ACC112 (cell line): ENCODE measurements around the gene FMNL2.

Experiments used
- H2AFZ ChIP-seq: fragments of 200-600 bp; sonication (generic); one replicate; pipeline ENCODE4 v1.6.0; 2017; ENCODE audit warnings: antibody characterized with exemption, low read length; ENCODE audit not compliant: unreplicated experiment
- H3K27ac ChIP-seq: fragments of 200-600 bp; sonication (generic); 2 replicates; pipeline ENCODE4 v1.5.1; 2014; ENCODE audit warnings: low read depth, mild to moderate bottlenecking, antibody characterized with exemption, low read length, moderate library complexity
- H3K27me3 ChIP-seq: fragments of 200-600 bp; sonication (generic); 2 replicates; pipeline ENCODE4 v1.6.1; 2014; ENCODE audit warnings: mild to moderate bottlenecking, antibody characterized with exemption, low read length, moderate library complexity, mixed read lengths; ENCODE audit not compliant: insufficient read depth
- H3K36me3 ChIP-seq: fragments of 200-600 bp; sonication (generic); 2 replicates; pipeline ENCODE4 v1.6.1; 2016; ENCODE audit warnings: mild to moderate bottlenecking, antibody characterized with exemption, low read length, moderate library complexity, mixed read lengths; ENCODE audit not compliant: insufficient read depth
- H3K4me1 ChIP-seq: fragments of 200-600 bp; sonication (generic); one replicate; pipeline ENCODE4 v1.6.1; 2016; ENCODE audit warnings: low read length, mixed read lengths; ENCODE audit not compliant: insufficient read depth, unreplicated experiment, control insufficient read depth
- H3K4me3 ChIP-seq: fragments of 200-600 bp; sonication (generic); 2 replicates; pipeline ENCODE4 v1.5.1; 2014; ENCODE audit warnings: mild to moderate bottlenecking, low read depth, low read length
- H3K79me2 ChIP-seq: fragments of 200-600 bp; sonication (generic); one replicate; pipeline ENCODE4 v1.6.0; 2016; ENCODE audit warnings: low read length; ENCODE audit not compliant: control insufficient read depth, unreplicated experiment, insufficient read depth

FMNL2 gene

DNA sequence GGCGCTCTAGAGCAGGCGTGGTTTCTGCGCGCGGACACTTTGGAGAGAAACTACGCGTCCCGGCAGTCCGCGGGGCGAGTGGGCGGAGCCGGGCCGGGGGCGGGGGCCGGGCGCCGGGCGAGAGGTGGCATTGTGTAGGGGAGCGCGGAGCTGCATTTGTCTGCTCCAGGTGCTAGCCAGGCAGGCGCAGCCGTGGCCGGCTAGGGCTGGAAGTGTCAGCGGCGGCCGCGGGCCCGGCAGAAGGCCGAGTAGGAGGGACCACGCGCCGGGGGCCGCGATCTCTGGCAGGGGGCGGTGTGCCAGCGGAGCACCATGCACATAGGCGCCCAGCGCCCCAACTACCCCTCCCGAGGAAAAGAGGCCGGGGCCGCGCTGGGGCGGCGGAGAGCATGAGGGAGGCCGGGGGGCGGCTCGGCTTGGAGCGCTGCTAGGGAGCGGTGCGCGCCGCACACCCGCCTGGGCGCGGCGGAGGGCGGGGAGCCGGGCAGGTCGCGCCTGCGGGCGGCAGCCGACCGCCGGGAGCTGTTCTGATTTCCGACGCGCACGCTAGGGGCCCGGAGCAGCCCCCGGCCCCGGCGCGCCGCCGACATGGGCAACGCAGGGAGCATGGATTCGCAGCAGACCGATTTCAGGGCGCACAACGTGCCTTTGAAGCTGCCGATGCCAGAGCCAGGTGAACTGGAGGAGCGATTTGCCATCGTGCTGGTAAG is at the start of gene FMNL2:
FMNL2 (plus strand) TSS at position 159 of the 710 bp plus-strand sequence.
- Histone ChIP-seq H3K4me3 (peak within 1 kb of the TSS; percentile 88), H2AFZ (peak within 1 kb of the TSS; percentile 88)

DNA sequence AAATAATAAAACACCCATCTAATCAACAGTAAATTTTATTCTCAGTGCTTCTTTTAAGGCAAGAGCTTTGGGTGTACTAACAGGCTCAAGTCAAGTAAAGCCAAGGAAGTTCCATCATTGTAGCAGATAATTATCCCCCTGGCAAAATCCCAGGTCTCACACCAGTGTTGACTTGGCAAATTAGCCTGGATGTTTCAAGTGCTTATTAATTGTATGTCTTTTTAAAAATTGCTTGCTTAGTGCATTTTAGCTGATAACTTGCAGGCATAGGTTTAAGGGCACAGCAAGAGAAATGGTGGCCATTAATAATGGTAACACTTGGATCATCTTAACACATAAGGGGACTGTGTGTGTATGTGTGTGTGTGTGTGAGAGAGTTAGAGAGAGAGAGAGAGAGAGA is 42.0 kb upstream of the FMNL2 start:
- H2AFZ ChIP-seq = no peak overlapping the region
- no peaks in the 10 kb centered on the region for H3K36me3 ChIP-seq
- H3K79me2 ChIP-seq = no peaks in the 10 kb centered on the region
- no peaks in the 10 kb centered on the region for H3K4me1 ChIP-seq
- H3K4me3 ChIP-seq = no peak overlapping the region
- H3K27ac ChIP-seq = no peak overlapping the region
- no peaks in the 10 kb centered on the region for H3K27me3 ChIP-seq

More for the DNA sequence above, at the start of gene FMNL2:
- Histone ChIP-seq H3K79me2 (peaks cover 50% of the 10 kb centered on the region), H3K27ac (peak within 1 kb of the TSS; percentile 14), H3K27me3 (no peaks in the 10 kb centered on the region), H3K36me3 (no peaks in the 10 kb centered on the region), H3K4me1 (no peaks in the 10 kb centered on the region)

DNA sequence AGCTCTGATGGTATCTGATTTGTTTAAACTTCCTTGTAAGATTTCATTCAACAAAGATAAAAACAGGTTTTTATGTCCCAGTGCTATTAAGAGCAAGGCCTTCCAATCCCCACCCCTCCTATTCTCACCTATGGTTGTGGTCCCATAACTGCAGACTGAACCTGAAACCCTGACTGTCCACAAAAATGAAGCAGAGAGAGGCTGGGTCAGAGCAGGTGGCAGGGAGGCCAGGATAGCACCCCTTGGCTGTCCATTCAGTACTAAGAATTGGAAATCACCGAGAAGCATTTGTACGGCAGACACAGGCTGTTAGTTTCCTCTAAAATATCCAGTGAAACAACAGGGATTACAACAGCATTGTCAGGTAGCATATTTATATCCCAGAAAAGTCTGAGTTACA is 37.3 kb upstream of the FMNL2 start:
- no peak overlapping the region for H3K4me3 ChIP-seq
- H3K4me1 ChIP-seq = no peaks in the 10 kb centered on the region
- H2AFZ ChIP-seq = no peak overlapping the region
- H3K27me3 ChIP-seq = no peaks in the 10 kb centered on the region
- H3K79me2 ChIP-seq = no peaks in the 10 kb centered on the region
- H3K36me3 ChIP-seq = no peaks in the 10 kb centered on the region
- H3K27ac ChIP-seq = no peak overlapping the region

GRCh38 chr2:152298754-152299153 is 36.2 kb upstream of the FMNL2 start:
- no peaks in the 10 kb centered on the region for H3K27me3 ChIP-seq
- H2AFZ ChIP-seq = no peak overlapping the region
- H3K27ac ChIP-seq = no peak overlapping the region
- no peaks in the 10 kb centered on the region for H3K4me1 ChIP-seq
- H3K4me3 ChIP-seq = no peak overlapping the region
- H3K79me2 ChIP-seq = no peaks in the 10 kb centered on the region
- H3K36me3 ChIP-seq = no peaks in the 10 kb centered on the region

- Histone ChIP-seq H2AFZ (no peak overlapping the region), H3K27me3 (no peaks in the 10 kb centered on the region), H3K36me3 (no peaks in the 10 kb centered on the region), H3K79me2 (no peaks in the 10 kb centered on the region), H3K27ac (no peak overlapping the region), H3K4me3 (no peak overlapping the region), H3K4me1 (no peaks in the 10 kb centered on the region)
Observed at GRCh38 chr2:152301131-152301530, 33.8 kb upstream of the FMNL2 start.

DNA sequence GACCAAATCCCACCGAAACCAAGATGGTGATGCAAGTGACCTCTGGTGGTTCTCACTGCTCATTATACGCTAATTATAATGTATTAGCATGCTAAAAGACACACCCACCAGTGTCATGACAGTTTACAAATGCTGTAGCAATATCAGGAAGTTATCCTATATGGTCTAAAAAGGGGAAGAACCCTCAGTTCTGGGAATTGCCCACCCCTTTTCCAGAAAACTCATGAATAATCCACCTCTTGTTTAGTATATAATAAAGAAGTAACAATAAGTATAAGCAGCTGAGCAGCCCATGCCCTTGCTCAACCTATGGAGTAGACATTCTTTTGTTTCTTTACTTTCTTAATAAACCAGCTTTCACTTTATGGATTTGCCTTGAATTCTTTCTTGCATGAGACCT is 31.0 kb upstream of the FMNL2 start:
- Histone ChIP-seq H3K27ac (no peak overlapping the region), H3K79me2 (no peaks in the 10 kb centered on the region), H3K4me1 (no peaks in the 10 kb centered on the region), H2AFZ (no peak overlapping the region), H3K36me3 (no peaks in the 10 kb centered on the region), H3K27me3 (no peaks in the 10 kb centered on the region), H3K4me3 (no peak overlapping the region)

- no peaks in the 10 kb centered on the region for H3K79me2 ChIP-seq
- H3K4me3 ChIP-seq = no peak overlapping the region
- no peaks in the 10 kb centered on the region for H3K4me1 ChIP-seq
- H3K36me3 ChIP-seq = no peaks in the 10 kb centered on the region
- no peaks in the 10 kb centered on the region for H3K27me3 ChIP-seq
- H3K27ac ChIP-seq = no peak overlapping the region
- H2AFZ ChIP-seq = no peak overlapping the region
Observed at GRCh38 chr2:152304836-152305235, 30.1 kb upstream of the FMNL2 start.

- H3K27me3 ChIP-seq = no peaks in the 10 kb centered on the region
- no peak overlapping the region for H3K4me3 ChIP-seq
- H2AFZ ChIP-seq = no peak overlapping the region
- no peaks in the 10 kb centered on the region for H3K79me2 ChIP-seq
- H3K36me3 ChIP-seq = no peaks in the 10 kb centered on the region
- H3K27ac ChIP-seq = no peak overlapping the region
- no peaks in the 10 kb centered on the region for H3K4me1 ChIP-seq
Observed at GRCh38 chr2:152307863-152308262, 27.1 kb upstream of the FMNL2 start.

- H3K27me3 ChIP-seq = no peaks in the 10 kb centered on the region
Observed at GRCh38 chr2:152309352-152310214, 25.4 kb upstream of the FMNL2 start.

GRCh38 chr2:152319822-152320570 is 15.0 kb upstream of the FMNL2 start:
- Histone ChIP-seq H3K27ac (no peak overlapping the region), H3K36me3 (no peaks in the 10 kb centered on the region), H3K4me1 (no peaks in the 10 kb centered on the region)

More at GRCh38 chr2:152309352-152310214, 25.4 kb upstream of the FMNL2 start:
- no peaks in the 10 kb centered on the region for H3K79me2 ChIP-seq
- no peak overlapping the region for H3K4me3 ChIP-seq
- H3K36me3 ChIP-seq = no peaks in the 10 kb centered on the region
- no peak overlapping the region for H3K27ac ChIP-seq
- no peaks in the 10 kb centered on the region for H3K4me1 ChIP-seq
- peak overlapping the region; percentile 2 for H2AFZ ChIP-seq

More at GRCh38 chr2:152319822-152320570, 15.0 kb upstream of the FMNL2 start:
- Histone ChIP-seq H2AFZ (no peak overlapping the region), H3K27me3 (no peaks in the 10 kb centered on the region), H3K4me3 (no peak overlapping the region), H3K79me2 (no peaks in the 10 kb centered on the region)
